ENCODE measurements around the gene EBLN1. TPM values are rescaled to one million over a fixed set of nuclear protein-coding genes. Genes with fewer than 3 reads are reported as not detected.

EBLN1 gene
- total and polyA plus RNA-seq, 9 of the 15 experiments (the other 6 are each of a cell fraction or from before 2014, with no cell fraction given): 0.06 to 3.1 (median 0.80) TPM

- no TSS peak for BruUV-seq (replicated peaks)
- no peak overlapping the region for H3K4me2 ChIP-seq (ENCODE audit: insufficient read depth, low read length)
- no peaks in the 10 kb centered on the region for H3K79me2 ChIP-seq (ENCODE audit: control insufficient read depth, insufficient read depth, low read length)
- no peak overlapping the region for H3K4me3 ChIP-seq
- intact Hi-C loops (cut with micrococcal nuclease) (no loop called here), in situ Hi-C loops (cut with MboI) (no loop called here)
- 0 out of 2 replicates have a peak, but pooled peaks cover 2% of the 10 kb centered on the region for H3K9me3 ChIP-seq (replicated peaks; ENCODE audit: control insufficient read depth, insufficient read depth, low read depth, low read length)
- H3K27me3 ChIP-seq (ENCODE audit: control insufficient read depth in 2 of 2, insufficient read depth in 2 of 2, low read length in 2 of 2): no peaks in the 10 kb centered on the region
- DNase-seq (ENCODE audit: extremely low read depth in 1 of 4, low spot score in 3 of 4): no peak
- CTCF ChIA-PET (ENCODE audit: low intra/inter-chr PET ratio): no interaction called here
- no peaks in the 10 kb centered on the region for H3K9me1 ChIP-seq (ENCODE audit: control insufficient read depth, insufficient read depth, low read length)
- WGBS (ENCODE audit: insufficient coverage, low coverage, missing lambda C conversion rate): 34% methylated on average over 4 of the region's 4 CpGs
- H3K9ac ChIP-seq (ENCODE audit: insufficient read depth in 1 of 2, low read depth in 2 of 2, low read length in 2 of 2): no peak overlapping the region
- no peaks in the 10 kb centered on the region for H3K4me1 ChIP-seq (replicated peaks in 1 of 2; ENCODE audit: control insufficient read depth in 2 of 2, insufficient read depth in 2 of 2, low read length in 2 of 2)
- no peak overlapping the region for H2AFZ ChIP-seq (ENCODE audit: low read depth, low read length)
- no peak for ATAC-seq
- no peak overlapping the region for H3K27ac ChIP-seq (ENCODE audit: extremely low read depth, low read depth, low read length)
- H3K36me3 ChIP-seq (ENCODE audit: control insufficient read depth, insufficient read depth, low read length): no peaks in the 10 kb centered on the region
- POLR2A ChIA-PET: interaction anchor here (0.8 kb wide), 1 partner anchor 147 kb away, joined by 3 read pairs; no protein-coding TSS in a partner anchor
- no peak for FAIRE-seq
- no peaks in the 10 kb centered on the region for H4K20me1 ChIP-seq (replicated peaks; ENCODE audit: control insufficient read depth, insufficient read depth, low read length)
- no peak for TF ChIP-seq ZNF280B (CRISPR knock-in tag; IDR thresholded peaks at IDR 0.05)
- no peak for TF ChIP-seq ZC3H8 (IDR thresholded peaks at IDR 0.05)
- TF ChIP-seq FOXO4 (CRISPR knock-in tag; IDR thresholded peaks at IDR 0.05): no peak
- no peak for TF ChIP-seq ATF6 (CRISPR knock-in tag; IDR thresholded peaks at IDR 0.05)
- TF ChIP-seq CEBPG (CRISPR knock-in tag; IDR thresholded peaks at IDR 0.05): no peak
- 0 out of 4 replicates have a peak, but pooled peaks of 1 of the 2 experiments have one; percentile 22 for TF ChIP-seq CEBPG (tag; conservative IDR thresholded peaks at IDR 0.05 in 1 of 2, IDR thresholded peaks at IDR 0.05 in 1 of 2)
- no peak for TF ChIP-seq YY1 (IDR thresholded peaks at IDR 0.05; ENCODE audit: borderline replicate concordance in 1 of 3, control insufficient read depth in 1 of 3, extremely low read depth in 1 of 3, insufficient read depth in 3 of 3, insufficient read length in 1 of 3, insufficient replicate concordance in 2 of 3, low read depth in 1 of 3, low read length in 2 of 3)
- no peak for TF ChIP-seq POLR2AphosphoS2 (IDR thresholded peaks at IDR 0.05; ENCODE audit: low read length)
- no peak for TF ChIP-seq ZNF217 (CRISPR knock-in tag; IDR thresholded peaks at IDR 0.05)
- TF ChIP-seq E2F5 (CRISPR knock-in tag; IDR thresholded peaks at IDR 0.05): no peak
- no peak for TF ChIP-seq CTBP1 (IDR thresholded peaks at IDR 0.05; ENCODE audit: borderline replicate concordance)
- no peak for TF ChIP-seq LCOR (CRISPR knock-in tag; IDR thresholded peaks at IDR 0.05)
- no peak for TF ChIP-seq KLF10 (CRISPR knock-in tag; IDR thresholded peaks at IDR 0.05)
- TF ChIP-seq MED1 (CRISPR knock-in tag; IDR thresholded peaks at IDR 0.05; ENCODE audit: borderline replicate concordance): no peak
- peak; percentile 92 for TF ChIP-seq ZNF431 (CRISPR knock-in tag; IDR thresholded peaks at IDR 0.05)
- TF ChIP-seq CEBPB (tag; IDR thresholded peaks at IDR 0.05): peak; percentile 60
- no peak for TF ChIP-seq ELF2 (CRISPR knock-in tag; IDR thresholded peaks at IDR 0.05)
Measured at GRCh38 chr10:22265839-22266537, 48.2 kb upstream of the EBLN1 start.

Measured in K562 (cell line).